Stimulated activated CD4-positive, alpha-beta T cell treated with anti-CD3 and anti-CD28 coated beads, Interleukin-1b, Interleukin-23, amount 100 ng/mL, for 24 hours (primary cell): ENCODE results near the gene ZFP36L2.
"Not testable (repeated sequence)": the region's sequence is repeated elsewhere in the genome, so short reads cannot be mapped to it uniquely, and the experiment has no call there.

Experiments
- DNase-seq, 4 experiments: peaks; one replicate each; pipeline ENCODE4 v3.0.0-alpha.2; 2020; ENCODE audit warnings: low read depth in 4 of 4, low spot score in 1 of 4

Gene ZFP36L2

GRCh38 chr2:43210125-43210466, 16.3 kb downstream of the ZFP36L2 start:
- no peak for DNase-seq

GRCh38 chr2:43209204-43209717, 17.1 kb downstream of the ZFP36L2 start:
- DNase-seq = no peak

- no peak for DNase-seq
Observed at GRCh38 chr2:43207553-43208300, 18.7 kb downstream of the ZFP36L2 start.

- DNase-seq = no peak
Observed at GRCh38 chr2:43206602-43207001, 19.8 kb downstream of the ZFP36L2 start.

- DNase-seq = no peak
Observed at GRCh38 chr2:43203373-43203772, 23.0 kb downstream of the ZFP36L2 start.

- no peak for DNase-seq
Observed at GRCh38 chr2:43202289-43202688, 24.1 kb downstream of the ZFP36L2 start.

- DNase-seq = no peak
Observed at GRCh38 chr2:43201497-43201896, 24.9 kb downstream of the ZFP36L2 start.

GRCh38 chr2:43201016-43201415, 25.4 kb downstream of the ZFP36L2 start:
- DNase-seq = no peak

- DNase-seq = no peak
Observed at GRCh38 chr2:43199492-43200488, 26.6 kb downstream of the ZFP36L2 start.

- no peak for DNase-seq
Observed at GRCh38 chr2:43198263-43198662, 28.1 kb downstream of the ZFP36L2 start.

GRCh38 chr2:43197588-43197896, 28.9 kb downstream of the ZFP36L2 start:
- DNase-seq = no peak

- no peak for DNase-seq
Observed at GRCh38 chr2:43196768-43197587, 29.4 kb downstream of the ZFP36L2 start.

GRCh38 chr2:43194121-43194869, 32.1 kb downstream of the ZFP36L2 start:
- no peak for DNase-seq

- no peak for DNase-seq
Observed at GRCh38 chr2:43193652-43194120, 32.7 kb downstream of the ZFP36L2 start.

GRCh38 chr2:43192744-43193651, 33.4 kb downstream of the ZFP36L2 start:
- DNase-seq = no peak

- DNase-seq = no peak
Observed at GRCh38 chr2:43191947-43192516, 34.4 kb downstream of the ZFP36L2 start.

- no peak for DNase-seq
Observed at GRCh38 chr2:43190311-43191052, 35.9 kb downstream of the ZFP36L2 start.

GRCh38 chr2:43189861-43190260, 36.5 kb downstream of the ZFP36L2 start:
- DNase-seq = not testable (repeated sequence)
